ENCODE results near the gene SLX4IP.

Gene SLX4IP

DNA sequence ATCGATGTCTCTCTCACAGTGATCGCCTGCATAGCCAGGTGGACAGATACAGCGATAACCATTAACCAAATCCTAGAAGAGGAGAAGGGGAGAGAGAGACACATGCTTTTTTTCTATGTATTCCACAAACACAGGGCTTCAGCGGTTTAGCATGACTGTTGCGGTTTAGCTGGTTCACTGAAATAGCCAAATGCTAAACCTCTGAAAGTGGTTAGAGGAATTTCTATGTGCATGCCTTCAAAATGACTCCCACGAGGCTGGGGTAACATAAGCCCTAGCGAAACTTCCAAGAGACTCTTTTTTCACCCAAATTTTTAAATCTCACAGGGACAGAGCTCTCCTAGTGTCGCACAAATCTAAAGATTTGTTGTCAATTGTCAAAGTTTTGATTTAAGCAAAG lies 213.5 kb downstream of the SLX4IP start:
- DNase-seq (ENCODE audit: low read depth, low spot score): no peak

DNA sequence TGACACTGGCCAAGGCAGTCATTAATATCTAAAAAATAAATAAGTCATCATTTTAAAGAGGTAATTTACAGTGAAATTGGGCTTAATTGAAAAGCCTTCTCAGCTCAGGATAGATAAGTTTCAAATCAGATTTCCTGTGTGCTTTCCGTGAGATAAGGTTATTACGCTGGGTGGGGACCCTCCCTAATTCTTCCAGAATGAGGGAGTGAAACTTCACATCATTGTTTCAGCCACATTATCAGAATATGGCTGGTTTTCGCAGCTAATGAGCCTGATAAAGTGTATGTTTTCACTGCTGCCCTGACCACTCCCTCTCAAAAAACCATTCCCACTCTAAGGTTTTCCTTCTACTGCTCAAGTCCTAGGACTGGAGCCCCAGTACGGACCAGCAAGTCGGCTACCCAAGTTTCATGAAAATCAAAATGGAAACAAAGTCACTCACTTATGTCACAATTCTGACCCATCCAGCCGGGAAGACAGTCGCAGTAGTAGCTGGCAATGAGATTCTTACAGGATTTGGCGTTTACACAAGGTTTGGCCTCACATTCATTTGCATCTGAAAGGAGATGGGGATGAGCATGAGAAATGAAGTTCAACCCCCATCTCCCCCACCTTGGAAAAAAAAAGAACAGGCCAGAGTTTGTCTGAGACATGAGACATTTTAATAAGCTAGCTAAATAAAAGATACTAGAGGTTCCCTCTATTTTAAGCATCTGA lies 214.1 kb downstream of the SLX4IP start:
- DNase-seq (ENCODE audit: low read depth, low spot score): no peak

DNA sequence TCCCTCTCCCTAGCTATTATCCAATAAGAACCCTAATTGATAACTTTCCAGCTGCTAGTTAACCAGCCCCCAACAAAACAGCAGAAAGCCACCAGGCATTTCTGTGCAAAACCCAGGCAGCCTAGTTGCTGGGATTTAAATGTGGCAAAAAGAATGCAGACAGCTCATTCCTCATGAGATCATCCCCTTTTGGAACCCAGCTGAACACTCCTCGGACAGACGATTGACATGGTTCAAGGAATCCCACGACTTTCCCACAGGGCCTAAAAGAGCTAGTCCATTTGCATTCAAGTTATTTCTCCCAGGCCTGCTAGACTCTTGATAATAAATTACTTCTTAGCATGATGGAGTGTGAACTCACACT lies 214.7 kb downstream of the SLX4IP start:
- DNase-seq (ENCODE audit: low read depth, low spot score): no peak

DNA sequence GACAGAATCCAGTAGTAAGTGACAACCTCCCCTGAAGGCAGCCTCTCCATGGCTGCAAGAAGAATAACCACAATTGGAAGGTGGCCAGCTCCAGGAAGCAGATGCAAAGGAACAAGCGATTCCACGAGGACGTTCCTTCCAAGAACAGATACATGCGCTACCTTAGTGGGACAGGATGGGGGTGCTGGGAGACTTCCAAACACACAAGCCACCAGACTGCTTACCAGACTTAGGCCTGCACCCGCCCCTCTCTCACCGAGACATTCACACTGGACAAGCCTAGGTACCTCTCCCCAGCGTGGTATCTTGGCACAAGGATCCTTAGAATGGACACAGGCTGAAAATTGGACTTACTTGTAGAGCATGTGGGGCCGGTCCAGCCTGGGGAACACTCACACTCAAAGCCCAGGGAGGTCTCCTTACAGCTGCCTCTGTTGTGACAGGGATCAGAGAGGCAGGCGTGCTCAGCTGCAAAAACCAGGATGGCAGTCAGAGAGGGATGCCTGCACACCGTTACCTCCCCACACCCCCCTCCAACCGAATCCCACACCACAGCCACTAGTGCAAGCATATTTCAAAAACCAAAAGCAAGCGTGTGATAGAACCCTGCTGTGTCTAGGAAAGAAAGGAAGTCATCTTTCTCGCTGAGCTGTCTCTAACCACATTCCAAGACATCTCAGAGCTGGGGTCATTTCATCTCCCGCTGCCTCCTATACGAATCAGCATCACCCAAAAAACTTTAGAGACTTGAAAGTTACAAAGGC lies 216.3 kb downstream of the SLX4IP start:
- no peak for DNase-seq (ENCODE audit: low read depth, low spot score)

DNA sequence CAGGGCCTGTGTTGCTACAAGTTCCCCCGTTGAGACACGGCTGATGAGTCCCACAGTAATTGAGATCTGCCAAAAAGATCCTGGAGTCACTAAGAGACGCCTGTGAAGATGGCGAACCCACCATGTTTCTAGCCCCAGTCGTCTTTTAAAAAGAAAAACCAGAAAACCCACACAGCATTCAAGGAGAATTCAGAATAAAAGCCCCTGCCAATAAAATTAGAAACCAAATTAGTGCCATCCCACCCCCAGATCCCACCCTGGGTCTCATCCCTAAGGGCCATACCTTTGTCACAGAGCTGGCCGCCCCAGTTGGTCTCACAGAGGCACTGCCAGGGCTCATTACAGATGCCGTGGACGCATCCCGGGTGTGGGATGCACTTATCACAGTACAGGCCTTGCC lies 217.1 kb downstream of the SLX4IP start:
- DNase-seq (ENCODE audit: low read depth, low spot score): no peak

DNA sequence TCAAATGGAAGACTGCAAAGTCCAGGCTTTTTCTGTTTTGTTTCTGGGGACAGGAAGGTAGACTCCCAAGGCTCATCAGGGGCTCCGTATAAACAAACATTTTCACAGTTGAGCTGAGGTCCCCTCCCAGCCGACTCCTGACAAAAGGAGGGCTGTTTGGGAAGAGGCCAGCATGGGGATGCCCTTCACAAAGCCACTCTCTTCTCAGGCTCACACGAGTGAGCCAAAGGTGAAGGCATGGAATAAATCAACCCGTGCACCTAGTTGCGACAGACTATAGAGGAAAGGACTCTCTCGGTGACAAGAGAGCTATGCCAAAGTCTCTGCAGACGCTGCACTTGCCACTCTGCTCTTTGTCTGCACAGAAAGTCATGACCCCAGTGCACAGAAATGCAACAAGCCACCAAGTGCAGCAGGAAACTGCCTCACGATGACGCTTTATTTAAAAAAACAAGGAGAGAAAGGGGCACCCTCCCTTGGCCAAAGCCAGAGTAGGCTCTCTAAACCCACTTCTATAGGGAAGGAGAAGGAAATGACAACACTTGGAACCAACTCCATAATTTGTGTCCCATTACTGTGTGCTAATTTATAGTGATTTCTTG lies 217.7 kb downstream of the SLX4IP start:
- no peak for DNase-seq (ENCODE audit: low read depth, low spot score)

DNA sequence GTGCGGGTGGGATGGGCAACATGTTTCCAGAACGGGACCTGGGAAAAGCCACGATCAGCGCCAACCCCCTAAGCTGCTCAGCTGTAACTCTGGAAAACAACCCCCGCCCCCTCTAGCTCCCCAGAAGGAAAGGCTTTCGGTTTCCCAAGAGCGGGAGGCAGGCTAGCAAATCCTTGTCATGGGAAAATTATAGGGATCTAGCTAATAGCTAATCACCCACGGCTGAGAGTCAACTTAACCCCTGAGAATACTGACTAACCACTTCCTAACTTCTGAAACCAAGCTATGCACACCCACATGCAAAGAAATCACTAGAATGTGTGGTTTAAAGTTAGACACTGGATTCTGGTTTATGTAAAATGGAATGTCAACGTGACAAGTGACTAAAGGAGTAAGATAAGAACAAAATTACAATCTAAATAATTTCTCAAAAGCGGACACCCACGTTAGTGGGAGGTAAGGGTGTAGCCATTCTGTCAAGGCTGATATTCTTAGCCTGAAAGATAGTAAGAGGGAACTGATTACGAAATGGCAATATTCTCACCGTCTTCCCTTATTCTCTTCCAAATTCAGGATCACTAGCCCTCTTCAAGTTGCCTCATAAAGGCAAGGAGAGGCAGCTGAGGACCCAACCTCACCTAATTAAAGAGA lies 218.6 kb downstream of the SLX4IP start:
- DNase-seq (ENCODE audit: low read depth, low spot score): no peak

DNA sequence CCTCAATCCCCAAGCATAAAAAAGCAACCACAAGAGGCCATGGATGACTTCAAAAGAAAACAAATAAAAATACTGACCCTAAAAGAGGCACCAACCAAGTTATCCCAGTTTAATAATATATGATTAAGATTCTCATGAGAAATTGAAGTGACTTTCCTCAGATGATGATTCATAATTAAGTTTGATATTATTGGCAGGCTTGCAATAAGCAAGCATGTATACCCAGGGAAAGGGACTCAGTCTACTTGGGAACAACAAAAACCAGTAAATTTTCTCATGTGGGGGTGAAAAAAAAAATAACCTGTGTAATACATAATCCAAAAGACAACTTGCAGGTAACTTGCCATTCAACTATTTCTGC lies 219.1 kb downstream of the SLX4IP start:
- no peak for DNase-seq (ENCODE audit: low read depth, low spot score)

DNA sequence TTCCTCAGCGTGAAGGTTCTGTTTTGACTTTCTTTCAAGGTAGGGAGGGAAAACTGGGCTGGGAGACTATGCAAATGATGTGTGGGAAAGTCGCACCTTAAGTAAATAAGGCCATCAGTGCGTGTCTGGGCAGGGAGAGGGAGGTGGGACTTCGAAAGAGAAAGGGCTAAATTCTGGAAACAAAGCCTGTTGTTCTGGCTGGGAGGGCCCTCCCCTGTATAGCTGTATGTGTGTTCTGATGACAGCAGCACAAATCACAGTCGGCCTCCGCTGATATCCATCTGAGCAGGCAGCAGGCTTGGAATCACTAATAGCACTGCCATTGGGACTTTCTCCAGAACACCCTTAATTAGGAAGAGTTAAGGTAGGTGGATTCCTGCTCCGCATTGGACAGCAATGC lies 219.5 kb downstream of the SLX4IP start:
- no peak for DNase-seq (ENCODE audit: low read depth, low spot score)

DNA sequence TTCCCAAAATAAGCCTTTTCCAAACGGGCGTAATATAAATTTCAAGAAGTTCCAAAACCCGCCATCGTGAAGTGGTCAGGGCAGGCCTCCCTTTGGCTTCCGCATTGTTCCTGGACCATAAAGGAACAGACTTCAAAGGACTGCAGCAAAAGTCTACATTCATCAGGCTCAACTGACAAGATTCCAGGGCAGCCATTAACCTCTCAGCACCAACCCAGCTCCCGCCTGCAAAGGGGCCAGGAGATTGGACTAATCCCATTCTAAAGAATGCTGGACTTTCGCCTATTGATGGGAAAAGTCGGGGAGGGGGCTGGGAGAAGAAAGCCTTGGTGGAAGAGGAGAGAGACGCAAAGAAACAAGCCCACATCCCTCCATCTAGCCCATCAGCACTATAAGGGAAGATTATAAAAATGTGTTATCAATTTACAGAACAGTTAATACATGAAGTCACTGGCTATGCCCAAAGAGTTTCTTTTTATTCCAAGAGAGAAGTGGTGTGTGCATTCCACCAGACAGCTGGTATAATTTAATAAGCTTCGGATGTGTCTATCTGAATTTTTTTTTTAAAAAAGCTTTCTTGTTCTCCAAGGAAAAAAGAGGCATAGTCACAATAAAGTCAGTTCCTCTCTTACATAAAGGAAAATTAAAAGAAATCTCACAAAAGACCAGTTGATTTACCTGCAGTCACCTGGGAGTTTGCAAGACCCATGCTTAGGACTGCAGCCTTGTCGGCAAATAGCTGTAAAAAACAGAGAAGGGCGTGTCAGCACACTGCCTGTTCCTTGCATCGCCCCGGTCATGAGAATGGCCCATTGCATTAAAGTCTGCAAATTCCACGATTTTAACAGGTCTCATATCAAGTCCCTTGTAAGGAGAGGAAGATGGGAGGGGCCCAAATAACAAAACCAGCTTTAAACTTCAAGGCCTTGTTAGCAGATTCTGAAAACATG lies 220.9 kb downstream of the SLX4IP start:
- DNase-seq (ENCODE audit: low read depth, low spot score): no peak

DNA sequence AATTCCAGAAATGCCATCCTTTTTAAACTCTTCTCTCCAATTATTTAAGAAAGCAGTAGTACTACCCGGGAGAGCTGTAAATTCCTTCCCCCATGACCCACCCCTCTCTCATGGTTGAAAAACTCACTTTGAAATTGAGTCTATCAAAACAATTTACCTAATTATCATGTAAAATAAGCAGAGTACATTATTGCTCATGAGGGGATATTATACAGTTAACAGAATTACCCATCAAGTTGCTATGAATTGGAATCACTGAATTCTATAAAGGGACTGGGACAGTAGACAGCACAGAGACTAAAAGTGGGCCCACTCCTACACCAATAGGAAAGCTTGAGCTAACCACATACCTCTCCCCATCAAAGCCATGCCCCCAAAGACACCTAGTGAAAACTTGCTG lies 222.3 kb downstream of the SLX4IP start:
- no peak for DNase-seq (ENCODE audit: low read depth, low spot score)

DNA sequence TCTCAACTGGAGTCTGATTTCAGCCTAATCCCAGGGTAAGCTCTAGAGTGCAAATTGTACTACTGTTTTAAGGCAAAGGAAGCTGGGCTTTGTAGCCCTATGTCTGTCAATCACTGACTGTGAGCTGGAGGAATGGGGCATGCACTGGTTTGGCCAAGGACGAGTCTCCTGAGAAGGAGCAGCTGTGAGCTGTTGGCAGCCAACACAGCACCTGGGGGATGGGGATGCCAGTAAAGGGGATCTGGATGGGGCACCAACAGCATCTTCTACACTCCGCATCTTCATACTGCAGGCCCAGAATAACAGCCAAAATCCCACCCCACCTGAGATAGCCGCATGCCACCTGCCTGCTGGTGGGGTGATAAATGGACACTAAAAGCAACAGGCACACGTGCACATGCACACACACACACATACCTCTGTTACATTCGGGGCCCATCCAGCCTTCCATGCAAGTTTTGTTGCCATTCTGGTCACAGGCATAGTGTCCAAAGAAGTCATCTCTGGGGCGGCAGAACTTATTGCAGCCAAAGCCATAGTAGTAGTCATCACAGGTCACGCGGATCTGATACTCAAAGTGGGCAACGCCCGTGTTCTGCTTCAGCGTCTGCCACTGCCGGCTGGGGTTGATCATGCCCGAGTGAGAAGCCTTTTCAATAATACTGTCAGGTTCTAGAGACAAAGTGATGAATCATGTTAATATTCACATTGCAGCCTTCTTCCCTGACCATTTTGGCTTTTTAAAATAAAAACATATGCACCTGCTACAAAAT lies 223.1 kb downstream of the SLX4IP start:
- no peak for DNase-seq (ENCODE audit: low read depth, low spot score)

DNA sequence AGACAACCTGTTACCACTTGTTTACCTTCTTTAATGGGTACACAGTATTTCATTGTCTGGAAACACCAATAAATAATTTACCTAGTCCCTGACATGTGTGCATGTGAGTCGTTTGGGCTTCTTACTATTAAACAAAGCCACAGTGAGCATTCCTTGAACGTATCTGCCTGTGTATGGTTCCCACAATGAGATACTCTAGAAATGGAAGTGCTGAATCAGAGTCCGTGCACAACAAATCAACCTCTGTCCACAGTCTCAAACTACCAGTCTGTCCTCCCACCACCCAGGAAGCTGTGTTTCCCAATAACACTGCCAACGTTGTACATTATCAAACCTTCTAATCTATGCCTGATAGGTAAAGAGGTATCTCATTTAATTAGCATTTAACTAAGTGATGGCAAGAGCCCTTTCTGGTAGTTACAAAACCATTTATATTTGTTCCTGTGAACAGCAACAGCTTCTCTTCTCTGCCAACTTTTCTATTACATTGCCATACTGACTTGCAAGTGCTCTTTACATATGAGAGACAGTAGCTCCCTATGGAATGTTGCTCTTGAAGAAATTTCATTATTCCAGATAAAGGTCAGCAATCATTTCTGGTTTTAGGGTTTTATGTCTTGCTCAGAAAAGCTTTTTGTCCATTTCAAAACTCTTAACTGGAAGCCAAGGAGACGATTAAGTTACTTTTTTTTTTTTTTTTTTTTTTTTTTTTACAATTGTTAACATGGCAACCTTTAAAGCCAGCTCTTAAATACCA lies 223.9 kb downstream of the SLX4IP start:
- DNase-seq (ENCODE audit: low read depth, low spot score): no peak

DNA sequence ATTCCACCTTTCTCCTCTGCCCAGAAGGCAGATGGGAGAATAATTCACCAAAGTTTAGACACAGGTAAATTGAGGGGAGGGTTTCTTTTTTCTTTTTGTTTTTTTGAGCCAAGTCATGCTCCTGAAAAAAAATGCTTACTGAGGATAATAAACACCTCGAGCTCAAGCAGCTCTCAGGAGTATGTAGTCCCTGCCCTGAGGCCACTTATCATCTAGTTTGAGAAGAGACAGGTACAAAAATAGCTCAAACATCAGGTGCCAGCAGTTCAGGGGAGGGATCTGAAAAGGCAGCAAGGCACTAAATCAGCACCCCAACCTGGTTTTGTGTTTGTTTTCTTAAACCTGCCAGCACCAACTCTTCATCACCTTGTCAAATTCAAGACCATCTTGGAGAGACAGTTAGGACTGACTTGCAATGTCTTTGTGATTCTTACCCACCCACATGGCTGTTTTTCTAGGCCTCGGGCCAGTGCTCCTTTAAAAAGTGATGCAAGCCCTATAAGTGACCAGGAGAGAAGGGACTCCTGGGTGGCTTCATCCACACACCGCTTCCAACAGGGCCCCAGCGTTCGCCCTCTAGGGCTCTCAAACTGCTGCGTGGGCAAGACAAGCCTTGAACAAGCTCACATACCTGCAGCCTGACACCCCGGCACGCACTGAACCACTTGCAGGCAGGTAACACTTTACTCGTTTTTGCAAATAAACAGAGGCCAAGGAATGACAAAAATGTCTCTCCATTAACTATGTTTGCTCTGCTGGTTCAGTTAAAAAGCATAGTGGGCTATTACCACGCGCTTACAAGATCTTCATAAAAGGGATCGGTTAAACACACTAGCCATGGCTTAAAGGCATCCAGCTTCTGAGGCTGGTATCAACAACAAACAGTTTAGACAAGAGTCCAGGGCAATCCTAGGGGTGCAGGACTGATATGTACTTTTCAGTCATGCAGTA lies 224.8 kb downstream of the SLX4IP start:
- no peak for DNase-seq (ENCODE audit: low read depth, low spot score)

DNA sequence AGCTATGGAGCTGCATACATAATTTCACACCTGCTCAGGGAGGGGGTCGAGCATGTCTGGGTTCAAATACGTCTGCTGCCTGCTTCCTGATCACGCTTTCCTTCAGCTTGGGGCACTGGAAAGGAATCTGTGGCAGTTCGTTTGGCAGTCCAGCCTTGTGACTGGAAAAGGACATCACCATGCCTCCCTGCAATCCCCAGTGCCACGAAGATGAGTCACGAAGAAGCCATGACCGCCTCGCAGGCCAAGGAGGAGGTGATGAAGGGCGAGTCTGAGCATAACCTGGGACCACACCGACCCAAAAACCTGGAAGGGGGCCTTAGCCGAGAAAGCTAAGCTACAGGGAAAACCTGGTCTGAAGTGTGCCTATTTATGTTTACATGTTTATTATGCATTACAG lies 225.6 kb downstream of the SLX4IP start:
- no peak for DNase-seq (ENCODE audit: low read depth, low spot score)

DNA sequence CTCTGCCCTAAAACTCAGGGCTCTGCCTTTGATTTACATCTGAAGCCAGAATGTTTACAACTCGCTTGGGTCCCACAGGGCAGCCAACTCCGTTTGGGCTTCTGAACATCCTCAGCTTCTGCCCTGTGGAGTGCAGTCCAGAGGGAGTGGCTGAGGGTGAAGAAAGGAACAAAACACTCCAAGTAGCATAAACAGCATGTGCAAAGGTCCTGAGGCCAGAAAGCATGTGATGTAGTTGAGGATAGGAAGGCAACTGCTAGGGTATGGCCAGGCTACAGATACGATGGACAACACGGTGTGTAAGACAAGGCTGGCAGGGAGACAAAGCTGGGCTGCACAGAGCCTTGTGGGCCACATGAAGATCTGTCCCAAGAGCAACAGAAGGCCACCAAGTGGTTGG lies 226.2 kb downstream of the SLX4IP start:
- DNase-seq (ENCODE audit: low read depth, low spot score): no peak

DNA sequence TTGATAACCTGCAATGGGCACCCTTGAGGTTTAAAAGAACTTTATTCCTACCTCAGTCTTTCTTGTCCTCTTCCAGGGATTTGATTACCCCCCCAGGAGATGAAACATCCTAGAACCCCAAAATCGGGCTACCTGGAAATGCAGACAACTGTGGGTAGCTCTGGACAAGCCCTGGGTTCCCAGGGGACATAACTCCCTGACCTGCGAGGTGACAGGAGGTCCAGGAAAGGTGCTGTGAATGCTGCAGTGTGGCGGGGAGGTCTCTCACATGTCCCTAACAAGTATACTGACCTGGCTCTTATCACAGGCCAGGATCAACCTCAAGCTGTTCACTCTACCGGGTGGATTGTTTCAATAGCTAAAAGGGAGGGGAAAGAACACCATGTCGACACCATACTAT lies 227.0 kb downstream of the SLX4IP start:
- DNase-seq (ENCODE audit: low read depth, low spot score): no peak

DNA sequence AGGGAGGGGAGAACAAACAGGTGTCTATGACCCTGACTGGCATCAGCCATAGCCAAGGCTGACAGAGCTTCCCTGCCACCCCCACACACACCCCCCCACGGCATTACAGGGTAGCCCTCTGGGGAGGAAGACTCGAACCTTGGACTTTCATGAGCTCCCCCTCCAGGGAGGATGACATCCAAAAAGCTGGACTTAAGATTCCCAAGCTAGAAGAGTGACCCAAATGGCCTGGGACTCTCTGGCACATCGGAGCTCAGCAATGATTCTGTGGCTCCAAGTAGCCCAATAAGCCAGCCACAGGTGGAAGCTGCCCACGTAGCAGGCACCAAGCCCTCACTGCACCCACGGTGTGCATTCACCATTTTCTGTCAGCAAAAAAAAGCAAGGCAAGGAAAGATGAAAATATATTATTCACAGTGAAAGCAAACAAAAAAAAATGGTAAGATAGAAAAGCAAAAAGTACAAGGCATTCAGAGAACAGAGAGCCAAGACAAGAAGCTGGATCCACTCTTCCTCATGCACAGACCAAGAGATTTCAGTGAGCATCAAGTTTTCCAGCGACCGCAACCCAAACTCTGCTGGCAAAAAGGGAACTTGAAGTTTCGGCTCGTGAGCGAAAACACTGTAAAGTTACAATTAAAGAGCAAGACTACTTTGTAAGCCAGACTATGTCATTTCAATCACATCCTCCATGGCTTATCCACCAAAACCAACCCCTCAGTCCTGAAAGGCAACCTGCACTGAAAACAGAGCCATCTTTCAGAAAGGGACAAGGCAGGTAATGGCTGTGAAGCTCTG lies 227.8 kb downstream of the SLX4IP start:
- no peak for DNase-seq (ENCODE audit: low read depth, low spot score)
